HG02885 (cell line): Measurements from ENCODE around the gene UBC.
"Not testable (repeated sequence)": the region's sequence is repeated elsewhere in the genome, so short reads cannot be mapped to it uniquely, and the experiment has no call there.

Source experiments
- ATAC-seq: cut with Tn5 transposase; IDR thresholded peaks from one replicate; pipeline ENCODE4 v1.9.1; 2021; ENCODE audit warnings: mild to moderate bottlenecking; ENCODE audit not compliant: unreplicated experiment, poor library complexity

Gene UBC

DNA sequence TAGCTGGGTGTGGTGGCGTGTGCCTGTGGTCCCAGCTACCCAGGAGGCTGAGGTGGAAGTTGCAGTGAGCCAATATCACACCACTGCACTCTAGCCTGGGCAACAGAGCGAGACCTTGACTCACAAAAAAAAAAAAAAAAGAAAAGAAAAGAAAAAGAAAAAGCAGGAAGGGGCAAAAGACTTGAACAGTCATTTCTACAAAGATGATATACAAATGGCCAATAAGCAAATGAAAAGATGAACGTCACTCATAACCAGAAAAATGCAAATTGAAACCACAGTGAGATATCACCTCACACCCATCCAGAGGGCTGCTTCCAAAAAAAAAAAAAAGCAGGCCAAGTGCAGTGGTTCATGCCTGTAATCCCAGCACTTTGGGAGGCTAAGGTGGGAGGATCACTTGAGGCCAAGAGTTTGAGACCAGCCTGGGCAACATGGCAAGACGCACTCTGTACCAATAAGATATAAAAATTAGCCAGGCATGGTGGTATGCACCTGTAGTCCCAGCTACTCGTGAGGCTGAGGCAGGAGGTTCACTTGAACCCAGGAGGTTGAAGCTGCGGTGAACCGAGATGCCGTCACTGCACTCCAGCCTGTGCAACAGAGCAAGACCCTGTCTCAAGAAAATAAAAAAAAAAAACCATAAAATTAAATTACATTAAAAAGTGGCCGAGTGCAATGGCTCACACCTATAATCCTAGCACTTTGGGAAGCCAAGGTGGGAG lies 20.5 kb downstream of the UBC start:
- peak; percentile 51 for ATAC-seq

DNA sequence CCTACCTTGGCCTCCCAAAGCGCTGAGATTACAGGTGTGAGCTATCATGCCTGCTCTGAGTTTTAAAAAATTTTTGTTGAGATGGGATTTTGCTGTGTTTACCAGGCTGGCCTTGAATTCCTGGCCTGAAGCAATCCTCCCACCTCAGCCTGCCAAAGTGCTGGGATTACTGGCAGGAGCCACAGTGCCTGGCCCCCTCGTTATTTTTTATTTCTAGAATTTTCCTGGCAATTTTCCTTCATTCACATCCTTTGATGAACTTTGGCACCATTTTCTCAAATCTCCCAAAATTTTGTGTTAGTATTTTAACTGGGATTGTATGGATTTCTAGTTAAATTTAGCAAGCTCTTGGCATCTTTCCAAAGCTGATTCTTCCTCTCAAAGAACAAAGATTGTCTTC lies 26.2 kb downstream of the UBC start:
- ATAC-seq: no peak

DNA sequence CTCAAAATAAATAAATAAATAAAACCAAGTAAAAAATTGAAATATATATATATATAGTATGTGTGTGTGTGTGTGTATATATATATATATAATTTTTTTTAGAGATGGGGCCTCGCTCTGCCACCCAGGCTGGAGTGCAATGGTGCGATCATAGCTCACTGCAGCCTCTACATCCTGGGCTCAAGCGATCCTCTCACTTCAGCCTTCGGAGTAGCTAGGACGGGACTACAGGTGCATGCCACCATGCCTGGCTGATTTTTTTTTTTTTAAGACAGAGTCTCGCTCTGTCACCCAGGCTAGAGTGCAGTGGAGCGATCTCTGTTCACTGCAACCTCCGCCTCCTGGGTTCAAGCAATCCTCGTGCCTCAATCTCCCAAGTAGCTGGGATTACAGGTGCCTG lies 26.7 kb downstream of the UBC start:
- not testable (repeated sequence) for ATAC-seq

DNA sequence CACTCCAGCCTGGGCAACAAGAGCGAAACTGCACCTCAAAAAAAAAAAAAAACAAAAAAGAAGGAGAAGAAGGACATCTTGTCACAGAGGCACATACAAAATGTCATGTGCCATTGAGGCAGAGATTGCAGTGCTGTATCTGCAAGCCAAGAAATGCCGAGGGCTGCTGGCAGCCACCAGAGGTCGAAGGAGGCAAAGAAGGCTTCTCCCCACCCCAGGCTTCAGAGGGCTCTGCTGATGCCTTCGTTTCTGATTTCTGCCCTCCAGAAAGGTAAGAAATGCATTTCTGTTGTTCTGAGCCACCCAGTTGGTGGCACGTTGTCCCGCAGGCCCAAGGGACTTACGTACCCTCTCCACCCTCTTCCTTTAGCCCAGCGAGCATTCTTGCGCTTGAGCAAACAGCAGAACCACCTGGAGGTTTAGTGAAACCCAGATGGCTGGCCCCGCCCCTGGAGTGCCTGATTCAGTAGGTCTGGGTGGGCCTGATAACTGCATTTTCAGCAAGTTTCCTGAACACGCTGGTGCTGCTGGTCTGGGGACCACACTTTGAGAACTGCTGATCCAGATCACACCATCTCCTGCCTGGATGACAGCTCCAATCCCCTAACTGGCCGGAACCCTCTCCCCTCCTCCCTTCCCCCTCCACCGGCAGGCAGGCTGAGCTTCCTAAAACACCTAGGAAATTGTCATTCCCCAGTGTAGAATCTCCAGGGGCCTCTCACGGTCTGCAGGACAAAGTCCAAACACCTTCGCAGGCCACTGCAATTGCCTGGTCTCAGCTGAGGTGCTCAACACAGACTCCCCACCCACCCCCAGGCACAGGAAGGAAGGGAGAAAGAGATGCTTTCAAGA lies 29.6 kb downstream of the UBC start:
- peak; percentile 84 for ATAC-seq

DNA sequence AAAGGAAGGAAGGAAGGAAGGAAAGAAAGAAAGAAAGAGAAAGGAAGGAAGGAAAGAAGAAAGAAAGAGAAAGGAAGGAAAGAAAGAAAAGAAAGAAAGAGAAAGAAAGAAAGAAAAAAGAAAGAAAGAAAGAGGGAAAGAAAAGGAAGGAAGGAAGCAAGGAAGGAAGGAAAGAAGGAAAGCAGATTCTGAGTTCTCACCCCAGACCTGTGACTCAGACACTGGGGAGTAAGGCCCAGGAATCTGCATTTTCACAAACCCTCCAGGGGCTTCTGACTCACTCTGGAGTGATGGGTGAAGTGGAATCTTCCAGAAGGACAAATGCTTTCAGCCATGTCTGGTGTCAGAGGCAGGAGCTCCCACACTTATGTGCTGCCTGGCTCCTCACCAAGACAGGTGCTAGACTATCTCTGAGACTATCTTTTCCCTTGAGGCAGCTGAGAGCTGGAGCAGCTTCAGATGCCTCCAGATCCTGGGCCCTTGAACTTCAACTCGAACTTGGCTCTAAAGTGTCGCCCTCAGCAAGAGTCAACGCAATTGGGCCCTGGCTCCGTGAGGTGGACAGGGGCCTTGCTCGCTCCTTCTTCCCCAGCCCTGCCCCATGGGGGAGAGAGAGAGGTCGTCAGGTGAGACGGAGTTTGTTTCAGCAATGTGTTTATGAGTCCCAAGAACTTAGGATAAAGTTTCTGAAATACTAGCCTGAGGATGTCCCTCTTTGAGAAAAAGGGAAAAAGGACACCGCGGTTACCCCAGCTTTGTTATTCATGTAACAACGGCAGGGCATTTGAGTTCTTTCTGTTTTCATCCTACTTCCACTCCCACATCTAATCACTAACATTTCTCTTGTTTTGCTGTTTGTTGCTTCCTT lies 31.0 kb downstream of the UBC start:
- ATAC-seq: no peak

DNA sequence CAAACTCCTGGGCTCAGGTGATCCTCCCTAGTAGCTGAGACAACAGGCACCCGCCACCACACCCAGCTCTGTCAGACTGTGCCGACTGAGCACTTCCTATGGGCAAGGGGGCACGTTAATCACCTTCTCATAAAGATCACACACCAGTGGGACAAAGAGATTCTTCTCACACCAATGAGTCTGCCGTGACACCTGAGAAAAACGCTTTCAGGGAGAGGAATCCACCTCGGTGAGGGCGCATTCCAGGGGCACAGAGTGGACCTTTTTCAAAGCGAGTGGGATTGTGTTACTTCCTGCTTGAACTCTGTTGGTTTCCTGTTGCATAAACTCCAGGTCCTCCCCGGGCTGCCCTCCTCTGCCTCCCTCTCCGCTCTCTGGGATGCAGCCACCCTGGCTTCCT lies 33.3 kb downstream of the UBC start:
- ATAC-seq: no peak

DNA sequence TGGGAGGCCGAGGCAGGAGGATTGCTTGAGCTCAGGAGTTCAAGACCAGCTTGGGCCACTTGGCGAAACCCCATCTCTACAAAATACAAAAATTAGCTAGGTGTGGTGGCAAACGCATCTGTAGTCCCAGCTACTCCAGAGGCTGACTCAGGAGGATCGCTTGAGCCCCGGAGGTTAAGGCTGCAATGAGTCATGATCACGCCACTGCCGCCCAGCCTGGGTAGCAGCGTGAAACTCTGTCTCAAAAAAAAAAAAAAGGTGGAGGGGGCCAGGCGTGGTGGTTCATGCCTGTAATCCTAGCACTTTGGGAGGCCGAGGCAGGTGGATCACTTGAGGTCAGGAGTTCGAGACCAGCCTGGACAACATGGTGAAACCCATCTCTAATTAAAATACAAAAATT lies 34.1 kb downstream of the UBC start:
- not testable (repeated sequence) for ATAC-seq

DNA sequence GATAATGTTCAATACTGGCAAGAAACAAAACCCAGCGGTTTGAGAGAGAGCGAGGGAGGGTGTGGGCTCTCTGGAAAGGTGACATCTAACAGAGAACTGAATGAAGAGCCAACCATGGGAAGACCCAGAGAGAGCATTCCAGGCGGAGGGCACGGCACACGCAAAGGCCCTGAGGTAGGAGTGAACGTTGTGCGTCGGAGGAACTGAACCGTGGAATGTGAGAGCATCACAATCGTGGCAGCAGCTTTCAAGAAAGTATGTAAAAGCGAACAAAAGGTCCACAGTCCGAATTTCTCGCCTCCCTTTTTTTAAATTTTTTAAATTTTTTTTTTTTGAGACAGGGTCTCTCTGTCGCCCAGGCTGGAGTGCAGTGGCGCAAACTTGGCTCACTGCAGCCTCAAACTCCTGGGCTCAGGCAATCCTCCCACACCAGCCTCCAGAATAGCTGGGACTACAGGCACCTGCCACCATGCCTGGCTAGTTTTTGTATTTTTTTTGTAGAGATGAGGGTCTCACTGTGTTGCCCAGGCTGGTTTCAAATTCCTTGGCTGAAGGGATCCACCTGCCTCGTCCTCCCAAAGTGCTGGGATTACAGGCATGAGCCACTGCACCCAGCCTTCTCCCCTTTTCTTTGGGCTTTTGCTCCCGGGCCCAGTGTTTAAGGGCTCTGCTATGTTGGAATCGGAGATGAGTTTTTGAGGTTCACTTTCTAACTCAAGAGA lies 35.5 kb downstream of the UBC start:
- ATAC-seq: no peak

DNA sequence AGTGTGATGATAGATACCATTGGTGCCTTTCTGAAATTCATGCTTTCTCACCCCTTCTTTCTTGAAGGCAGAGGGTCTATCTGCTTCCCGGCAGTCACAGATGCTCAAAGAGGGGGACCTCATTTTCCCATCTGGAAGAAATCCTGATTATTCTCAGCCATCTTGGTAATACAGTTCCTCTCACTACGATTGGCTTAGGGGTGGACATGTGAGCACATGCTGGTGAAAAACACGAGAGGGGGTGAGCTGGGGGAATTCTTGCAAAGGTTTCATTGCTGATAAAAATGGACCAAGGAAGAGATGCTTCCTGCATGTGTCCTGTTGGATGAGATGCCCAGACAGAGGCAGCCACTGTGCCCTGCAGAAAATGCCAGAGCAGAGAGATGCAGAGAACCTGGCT lies 37.0 kb downstream of the UBC start:
- ATAC-seq: no peak

DNA sequence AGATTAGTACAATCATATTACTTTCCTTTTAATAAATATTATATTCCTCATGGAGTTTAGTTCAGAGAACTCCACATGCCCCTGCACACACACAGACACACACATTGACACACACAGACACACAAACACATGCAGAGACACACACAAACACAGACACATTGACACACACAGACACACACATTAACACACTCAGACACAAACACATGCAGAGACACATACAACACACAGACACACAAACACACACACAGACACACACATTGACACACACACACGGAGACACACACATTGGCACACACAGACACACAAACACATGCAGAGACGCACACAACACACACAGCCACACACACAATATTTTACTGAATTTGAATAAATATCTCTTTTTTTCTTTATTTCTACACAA lies 38.3 kb downstream of the UBC start:
- ATAC-seq: no peak

DNA sequence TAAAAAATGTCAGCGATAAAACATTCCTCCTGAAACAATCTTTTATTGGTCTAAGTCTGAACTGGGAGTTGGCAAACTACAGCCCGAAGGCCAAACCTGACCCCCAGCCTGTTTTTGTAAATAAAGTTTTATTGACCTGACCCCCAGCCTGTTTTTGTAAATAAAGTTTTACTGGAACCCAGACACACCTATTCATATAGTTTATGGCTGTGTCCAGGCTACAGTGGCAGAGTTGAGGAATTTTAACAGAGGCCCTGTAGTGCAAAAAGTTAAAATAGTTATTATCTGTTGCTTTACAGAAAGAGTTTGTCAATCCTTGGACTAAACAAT lies 38.7 kb downstream of the UBC start:
- ATAC-seq: no peak

DNA sequence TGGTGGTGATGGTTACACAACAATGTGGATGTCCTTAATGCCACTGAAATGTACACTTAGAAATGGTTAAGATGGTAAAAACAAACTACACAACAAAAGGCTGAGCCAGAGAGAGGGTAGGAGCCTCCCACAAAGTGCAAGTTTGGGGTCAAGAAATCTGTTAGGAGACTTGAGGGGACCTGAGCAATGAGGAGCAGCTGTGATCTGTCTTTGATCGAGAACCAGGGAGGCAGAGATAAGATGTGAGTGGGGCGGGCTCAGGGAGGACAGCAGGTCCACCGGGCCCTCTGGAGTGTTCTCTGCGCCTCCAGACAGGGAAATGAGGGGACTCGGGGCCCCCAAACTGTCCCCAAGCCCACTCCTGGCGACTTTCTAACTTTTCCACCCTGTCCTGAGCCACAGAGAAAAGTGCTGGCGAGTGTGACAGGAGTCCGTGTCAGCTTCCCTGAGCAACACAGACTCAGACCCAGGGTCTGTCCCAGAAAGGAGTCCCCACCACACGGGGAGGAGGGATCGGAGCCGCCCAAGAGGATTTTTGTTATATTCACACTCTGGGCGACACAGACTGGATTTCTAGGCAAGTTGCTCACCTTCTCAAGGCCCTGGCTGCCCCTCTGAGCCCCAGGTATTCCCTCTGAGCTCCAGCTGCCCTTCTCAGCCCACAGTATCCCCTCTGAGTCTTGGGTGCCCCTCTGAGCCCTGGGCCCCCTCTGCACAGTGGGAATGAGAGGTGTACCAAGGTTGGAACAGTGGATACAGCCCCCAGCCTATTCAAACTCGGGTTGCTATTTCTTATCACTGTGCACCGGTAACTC lies 39.3 kb downstream of the UBC start:
- ATAC-seq: no peak

DNA sequence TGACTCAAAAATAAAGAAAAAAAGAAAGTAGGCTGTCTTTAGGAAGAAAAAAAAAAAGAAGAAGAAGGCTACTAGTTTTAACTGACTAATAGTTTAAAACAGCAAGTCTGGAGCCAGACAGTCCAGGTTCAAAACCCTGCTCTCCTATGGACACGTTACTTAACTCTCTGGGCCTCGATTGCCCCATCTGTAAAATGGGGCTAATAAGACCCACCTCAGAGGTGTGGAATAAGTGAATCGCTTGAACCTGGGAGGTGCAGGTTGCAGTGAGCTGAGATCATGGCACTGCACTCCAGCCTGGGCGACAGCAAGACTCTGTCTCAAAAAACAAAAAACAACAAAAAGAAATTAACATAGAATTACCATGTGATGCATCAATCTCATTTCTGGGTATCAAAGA lies 40.3 kb downstream of the UBC start:
- ATAC-seq: no peak

DNA sequence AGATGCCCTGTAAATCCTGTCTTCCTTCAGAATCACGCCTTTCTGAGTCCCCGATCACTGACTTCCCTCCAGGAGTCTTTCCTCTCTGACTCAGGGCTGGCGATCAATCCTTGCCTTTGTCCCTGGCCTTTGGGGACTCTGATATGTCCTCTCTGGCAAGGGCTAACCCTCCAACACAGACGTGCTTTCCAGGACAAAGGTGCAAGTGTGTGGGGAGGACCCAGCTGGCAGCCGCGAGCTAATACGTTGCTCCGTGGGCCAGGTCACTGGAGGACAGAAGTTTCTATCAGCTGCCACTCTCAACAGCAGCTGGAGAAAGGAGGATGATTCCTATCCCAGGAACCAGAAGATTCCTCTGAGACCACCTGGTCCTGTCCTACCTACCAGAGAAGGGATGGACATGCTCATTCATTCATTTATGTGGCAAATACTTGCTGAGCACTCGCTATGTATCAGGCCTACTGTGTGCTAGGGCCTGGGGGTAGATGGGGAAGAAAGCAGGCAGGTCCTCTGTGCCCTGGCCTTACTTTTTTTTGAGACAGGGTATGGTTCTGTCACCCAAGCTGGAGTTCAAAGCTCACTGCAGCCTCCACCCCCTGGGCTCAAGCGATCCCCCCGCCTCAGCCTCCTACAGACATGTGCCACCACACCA lies 42.3 kb downstream of the UBC start:
- ATAC-seq: no peak

DNA sequence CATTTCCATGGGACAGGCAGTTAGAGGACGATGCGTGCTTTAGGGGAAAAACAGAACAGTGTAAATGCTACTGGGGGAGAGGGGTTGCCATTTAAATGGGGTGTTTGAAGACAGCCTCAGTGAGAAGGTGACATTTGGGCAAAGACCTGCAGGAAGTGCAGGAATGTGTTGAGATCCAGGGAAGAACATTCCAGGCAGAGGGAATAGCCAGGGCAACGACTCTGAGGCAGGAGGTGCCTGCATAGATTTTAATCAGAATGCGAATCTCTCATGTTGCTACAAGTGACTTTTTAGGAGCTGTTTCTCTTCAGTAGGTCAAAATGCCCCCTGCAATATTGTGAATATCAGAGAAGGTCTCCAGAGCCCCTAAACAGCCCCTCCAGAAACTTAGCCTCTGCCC lies 43.2 kb downstream of the UBC start:
- no peak for ATAC-seq

DNA sequence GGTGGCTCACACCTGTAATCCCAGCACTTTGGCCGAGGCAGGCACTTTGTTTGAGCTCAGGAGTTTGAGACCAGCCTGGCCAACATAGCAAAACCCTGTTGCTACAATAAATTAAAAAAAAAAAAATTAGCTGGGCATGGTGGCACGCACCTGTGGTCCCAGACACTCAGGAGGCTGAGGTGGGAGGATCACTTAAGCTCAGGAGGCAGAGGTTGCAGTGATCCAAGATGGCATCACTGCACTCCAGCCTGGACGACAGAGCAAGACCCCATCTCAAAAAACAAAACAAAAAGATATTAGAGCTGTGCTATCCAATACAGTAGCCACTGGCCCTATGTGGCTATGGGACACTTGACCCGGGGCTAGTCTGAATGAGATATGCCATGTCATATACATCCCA lies 43.9 kb downstream of the UBC start:
- ATAC-seq: no peak

DNA sequence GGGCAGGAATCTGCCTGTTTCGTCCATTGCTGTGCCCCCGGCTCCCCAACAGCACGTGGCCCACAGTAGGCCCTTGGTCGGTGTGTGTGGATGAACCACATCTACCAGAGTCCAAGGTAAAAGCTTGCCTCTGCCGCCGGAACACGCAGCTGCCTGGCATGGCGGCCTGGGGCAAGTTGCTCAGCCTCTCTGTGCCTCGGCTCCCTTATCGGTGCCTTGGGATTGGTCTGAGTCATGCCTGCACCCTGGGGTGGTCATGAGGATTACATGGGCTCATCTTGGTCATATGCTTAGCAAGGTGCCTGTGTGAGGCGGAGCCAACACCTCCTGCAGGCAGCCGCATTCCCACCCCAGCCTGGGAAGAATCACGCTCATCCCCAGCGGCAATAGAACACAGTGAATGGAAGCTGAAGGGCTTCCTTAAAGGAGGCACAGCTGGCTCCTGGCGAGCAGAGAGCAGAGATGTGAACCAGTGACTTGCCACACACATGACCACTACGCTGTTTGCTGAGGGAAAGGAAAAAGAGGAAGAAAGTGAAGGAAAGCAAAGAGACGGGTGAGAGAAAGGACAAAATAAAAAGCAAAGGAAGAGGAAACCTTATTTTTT lies 45.3 kb downstream of the UBC start:
- no peak for ATAC-seq

DNA sequence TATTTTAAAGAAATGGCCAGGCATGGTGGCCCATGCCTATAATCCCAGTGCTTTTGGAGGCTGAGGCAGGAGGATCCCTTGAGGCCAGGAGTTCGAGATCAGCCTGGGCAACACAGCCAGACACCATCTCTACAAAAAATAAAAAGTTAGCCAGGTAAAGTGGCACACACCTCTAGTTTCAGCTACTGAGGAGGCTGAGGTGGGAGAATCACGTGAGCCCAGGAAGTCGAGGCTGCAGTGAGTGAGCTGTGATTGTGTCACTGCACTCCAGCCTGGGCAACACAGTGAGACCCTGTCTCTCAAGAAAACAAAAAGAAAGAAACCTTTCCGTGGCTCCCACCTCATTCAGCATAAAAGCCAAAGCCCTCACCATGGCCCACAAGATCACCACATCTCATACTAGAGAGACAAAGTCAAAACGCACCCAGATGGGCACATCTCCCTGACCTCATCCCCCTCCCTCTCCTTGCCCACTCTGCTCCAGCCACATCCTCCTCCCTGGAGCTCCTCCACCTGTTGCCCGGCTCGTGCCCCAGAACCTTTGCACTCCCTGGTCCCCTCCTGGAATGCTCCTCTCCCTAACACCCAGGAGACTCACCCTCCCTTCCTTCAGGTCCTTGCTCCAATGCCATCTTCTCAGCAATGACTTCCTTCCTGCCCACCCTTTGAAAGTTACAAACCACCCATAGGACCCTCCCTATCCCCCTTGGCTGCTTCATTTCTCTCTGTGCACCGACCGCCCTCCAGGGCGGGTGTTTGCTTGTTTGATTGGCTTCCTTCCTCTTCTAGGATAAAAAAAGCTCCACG lies 46.0 kb downstream of the UBC start:
- no peak for ATAC-seq
